Smooth muscle cell (in vitro differentiated cells): ENCODE measurements around the gene MICU1. TPM values are rescaled to one million over a fixed set of nuclear protein-coding genes. Genes with fewer than 3 reads are reported as not detected.

ENCODE experiments used
- DNase-seq: peaks from one replicate; lab custom pipeline; 2025; ENCODE audit not compliant: unreplicated experiment; lab: John Stamatoyannopoulos, UW
- H2AFZ ChIP-seq: fragments of 200-600 bp; sonication (generic); 2 replicates; pipeline ENCODE4 v1.6.0; 2016; ENCODE audit warnings: antibody characterized with exemption, low read depth, mild to moderate bottlenecking
- H3F3A ChIP-seq: fragments of 200-600 bp; sonication (generic); 2 replicates; pipeline ENCODE4 v1.6.0; 2017; ENCODE audit warnings: antibody characterized with exemption, low read depth
- H3K27ac ChIP-seq: fragments of 200-600 bp; sonication (generic); 2 replicates; pipeline ENCODE4 v1.5.1; 2016; ENCODE audit warnings: low read depth, mild to moderate bottlenecking
- H3K27me3 ChIP-seq: fragments of 200-600 bp; sonication (generic); 2 replicates; pipeline ENCODE4 v1.6.1; 2016; ENCODE audit warnings: low read depth, mild to moderate bottlenecking
- H3K36me3 ChIP-seq: fragments of 200-600 bp; sonication (generic); 2 replicates; pipeline ENCODE4 v1.5.1; 2016; ENCODE audit warnings: low read depth
- H3K4me1 ChIP-seq: fragments of 200-600 bp; sonication (generic); 2 replicates; pipeline ENCODE4 v1.5.1; 2016; ENCODE audit warnings: low read depth
- H3K4me2 ChIP-seq: fragments of 200-600 bp; sonication (generic); 2 replicates; pipeline ENCODE4 v1.6.0; 2016; ENCODE audit warnings: mild to moderate bottlenecking
- H3K4me3 ChIP-seq: fragments of 200-600 bp; sonication (generic); 2 replicates; pipeline ENCODE4 v1.5.1; 2016; ENCODE audit warnings: mild to moderate bottlenecking
- H3K79me2 ChIP-seq: fragments of 200-600 bp; sonication (generic); 2 replicates; pipeline ENCODE4 v1.6.0; 2016; ENCODE audit warnings: low read depth, mild to moderate bottlenecking
- H3K9ac ChIP-seq: fragments of 200-600 bp; sonication (generic); 2 replicates; pipeline ENCODE4 v1.6.0; 2016; ENCODE audit warnings: low read depth
- H3K9me3 ChIP-seq: fragments of 200-600 bp; sonication (generic); replicated peaks from 2 replicates; pipeline ENCODE4 v1.5.1; 2016; ENCODE audit warnings: low read depth
- H4K20me1 ChIP-seq: fragments of 200-600 bp; sonication (generic); 2 replicates; pipeline ENCODE4 v1.6.0; 2016; ENCODE audit warnings: low read depth
- CTCF ChIP-seq: fragments of 200-600 bp; sonication (generic); IDR thresholded peaks from 2 replicates; pipeline ENCODE4 v1.5.1; 2017; ENCODE audit warnings: borderline replicate concordance, mild to moderate bottlenecking, antibody characterized with exemption; ENCODE audit not compliant: insufficient read depth, poor library complexity, severe bottlenecking
- WGBS: methylation state at CpG from one replicate; pipeline ENCODE4 v1.1.7; 2016; ENCODE audit warnings: low lambda C conversion rate; 5-methylcytosine and 5-hydroxymethylcytosine counted together
- polyA plus RNA-seq: library from polyadenylated mRNA; unstranded; fragments of >200 nt; fragmentation: Nextera tagmentation; extraction: Ambion mirVana; gene quantifications from 2 replicates; pipeline ENCODE4 v1.2.1, GENCODE V29; 2016
- total RNA-seq: library from RNA; depleted of rRNA; stranded (reverse); fragments of >200 nt; gene quantifications from 2 replicates; pipeline ENCODE4 v1.2.3, GENCODE V29; 2014

Gene MICU1
- total and polyA plus RNA-seq, 2 experiments from 2014 or later = 35.0 to 35.1 TPM

DNA sequence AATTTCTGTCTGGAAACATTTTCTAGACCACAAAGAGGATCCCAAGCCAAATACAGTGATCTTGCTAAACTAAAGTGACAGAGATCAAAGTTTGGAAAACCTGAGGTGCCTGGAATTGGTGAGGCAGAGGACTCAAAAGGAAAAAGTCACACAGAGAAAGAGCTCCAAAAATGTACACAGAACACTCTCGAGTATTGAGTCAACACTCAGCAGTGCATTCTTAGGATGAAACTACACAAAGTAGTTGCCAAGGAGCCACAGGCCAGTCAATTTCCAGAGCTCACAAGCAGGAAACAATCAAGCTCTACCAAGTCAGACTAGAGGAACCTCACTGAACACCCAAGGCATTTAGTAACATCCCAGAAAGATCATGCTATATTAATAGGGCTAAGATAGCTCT is 61.3 kb downstream of the MICU1 start:
- Histone ChIP-seq H3K27me3 (no peaks in the 10 kb centered on the region), H3K4me2 (no peak overlapping the region), H3K79me2 (no peaks in the 10 kb centered on the region), H3K36me3 (peaks cover 8% of the 10 kb centered on the region), H3K9ac (no peak overlapping the region), H3K9me3 (no peaks in the 10 kb centered on the region), H2AFZ (no peak overlapping the region), H3K27ac (no peak overlapping the region), H3K4me1 (no peaks in the 10 kb centered on the region), H3K4me3 (no peak overlapping the region), H3F3A (no peaks in the 10 kb centered on the region), H4K20me1 (peaks cover 17% of the 10 kb centered on the region)
- TF ChIP-seq CTCF = no peak
- DNase-seq = no peak
- WGBS = 89% methylated on average over 1 of the region's 1 CpG

GRCh38 chr10:72563327-72563932 is 62.4 kb downstream of the MICU1 start:
- Histone ChIP-seq H3K36me3 (peaks cover 8% of the 10 kb centered on the region), H3K27ac (no peak overlapping the region), H3K9me3 (no peaks in the 10 kb centered on the region), H3K79me2 (no peaks in the 10 kb centered on the region), H3K4me3 (no peak overlapping the region), H2AFZ (no peak overlapping the region), H3K4me1 (no peaks in the 10 kb centered on the region), H3F3A (no peaks in the 10 kb centered on the region), H4K20me1 (peaks cover 15% of the 10 kb centered on the region), H3K9ac (no peak overlapping the region), H3K4me2 (no peak overlapping the region), H3K27me3 (no peaks in the 10 kb centered on the region)
- DNase-seq = no peak
- 89% methylated on average over 6 of the region's 6 CpGs for WGBS
- no peak for TF ChIP-seq CTCF

DNA sequence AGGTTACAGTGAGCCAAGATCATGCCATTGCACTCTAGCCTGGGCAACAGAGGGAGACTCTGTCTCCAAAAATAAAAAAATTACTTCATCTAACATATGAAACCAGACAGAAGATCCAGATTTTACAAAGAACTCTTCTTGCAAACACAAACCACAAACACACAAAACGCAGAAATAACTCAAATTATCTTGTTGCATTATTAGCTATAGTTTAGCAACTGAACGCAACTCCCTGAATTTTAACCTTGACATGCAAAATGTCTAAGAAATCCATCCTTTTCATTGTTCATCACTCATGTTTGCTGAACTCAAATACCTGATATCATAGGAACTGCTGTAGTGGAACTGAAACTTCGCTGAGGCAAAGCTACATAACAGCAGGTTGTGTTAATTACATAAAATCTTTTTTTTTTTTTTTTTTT is 64.1 kb downstream of the MICU1 start:
- Histone ChIP-seq H3K4me2 (no peak overlapping the region), H3K27ac (no peak overlapping the region), H3K9me3 (no peaks in the 10 kb centered on the region), H4K20me1 (no peaks in the 10 kb centered on the region), H3K4me3 (no peak overlapping the region), H2AFZ (no peak overlapping the region), H3F3A (no peaks in the 10 kb centered on the region), H3K9ac (no peak overlapping the region), H3K4me1 (no peaks in the 10 kb centered on the region), H3K36me3 (peaks cover 8% of the 10 kb centered on the region), H3K79me2 (no peaks in the 10 kb centered on the region), H3K27me3 (no peaks in the 10 kb centered on the region)
- no peak for TF ChIP-seq CTCF
- 96% methylated on average over 3 of the region's 3 CpGs for WGBS
- no peak for DNase-seq

DNA sequence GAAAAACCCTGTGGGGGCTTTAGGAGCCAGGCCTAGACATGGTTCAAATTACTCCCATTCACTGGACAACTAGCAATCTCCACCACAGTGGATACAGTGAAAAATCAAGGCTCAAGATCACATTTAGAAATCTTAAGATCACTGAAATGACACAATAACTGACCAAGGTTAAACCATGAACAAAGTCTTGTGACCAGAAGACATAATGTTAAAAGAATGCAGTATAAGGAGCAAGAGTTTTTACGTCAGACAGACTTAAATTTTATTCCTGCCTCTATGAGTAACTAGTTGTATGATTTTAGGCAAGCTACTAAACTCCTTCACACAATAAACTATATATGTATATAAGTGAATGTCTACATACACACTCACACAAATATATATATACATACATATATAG is 68.5 kb downstream of the MICU1 start:
- Histone ChIP-seq H3K9ac (no peak overlapping the region), H3K9me3 (no peaks in the 10 kb centered on the region), H3K27ac (no peak overlapping the region), H3K4me1 (no peaks in the 10 kb centered on the region), H3K4me3 (no peak overlapping the region), H3K79me2 (no peaks in the 10 kb centered on the region), H3K36me3 (peaks cover 3% of the 10 kb centered on the region), H3K4me2 (no peak overlapping the region), H2AFZ (no peak overlapping the region), H4K20me1 (no peaks in the 10 kb centered on the region), H3K27me3 (no peaks in the 10 kb centered on the region), H3F3A (no peaks in the 10 kb centered on the region)
- DNase-seq = no peak
- no peak for TF ChIP-seq CTCF
- 79% methylated on average over 1 of the region's 1 CpG for WGBS
